Measurements from ENCODE around the gene MARK1.
"Not testable (repeated sequence)": the region's sequence is repeated elsewhere in the genome, so short reads cannot be mapped to it uniquely, and the experiment has no call there.

MARK1 gene

GRCh38 chr1:220528679-220529501 lies 954 bp downstream of the MARK1 start:
- DNase-seq (ENCODE audit: low read depth), result peak; percentile 1

- DNase-seq (ENCODE audit: low read depth), result no peak
Observed at GRCh38 chr1:220529521-220530020, 1.6 kb downstream of the MARK1 start.

GRCh38 chr1:220533504-220534109 lies 5.7 kb downstream of the MARK1 start:
- DNase-seq (ENCODE audit: low read depth), result no peak

- DNase-seq (ENCODE audit: low read depth), result no peak
Observed at GRCh38 chr1:220544901-220545303, 17.0 kb downstream of the MARK1 start.

GRCh38 chr1:220550811-220551399 lies 23.0 kb downstream of the MARK1 start:
- DNase-seq (ENCODE audit: low read depth), result no peak

- DNase-seq (ENCODE audit: low read depth), result no peak
Observed at GRCh38 chr1:220551718-220552117, 23.8 kb downstream of the MARK1 start.

- peak; percentile 19 for DNase-seq (ENCODE audit: low read depth)
Observed at GRCh38 chr1:220552672-220553260, 24.8 kb downstream of the MARK1 start.

- no peak for DNase-seq (ENCODE audit: low read depth)
Observed at GRCh38 chr1:220556641-220557040, 28.7 kb downstream of the MARK1 start.

GRCh38 chr1:220563564-220563963 lies 35.6 kb downstream of the MARK1 start:
- DNase-seq (ENCODE audit: low read depth), result no peak

- no peak for DNase-seq (ENCODE audit: low read depth)
Observed at GRCh38 chr1:220564216-220564615, 36.3 kb downstream of the MARK1 start.

GRCh38 chr1:220565670-220566069 lies 37.7 kb downstream of the MARK1 start:
- DNase-seq (ENCODE audit: low read depth), result no peak

GRCh38 chr1:220566869-220567268 lies 38.9 kb downstream of the MARK1 start:
- DNase-seq (ENCODE audit: low read depth), result no peak

GRCh38 chr1:220572416-220572815 lies 44.5 kb downstream of the MARK1 start:
- no peak for DNase-seq (ENCODE audit: low read depth)

GRCh38 chr1:220573836-220574235 lies 45.9 kb downstream of the MARK1 start:
- no peak for DNase-seq (ENCODE audit: low read depth)

- no peak for DNase-seq (ENCODE audit: low read depth)
Observed at GRCh38 chr1:220575718-220576497, 48.0 kb downstream of the MARK1 start.

GRCh38 chr1:220577926-220578325 lies 50.0 kb downstream of the MARK1 start:
- no peak for DNase-seq (ENCODE audit: low read depth)

- DNase-seq (ENCODE audit: low read depth), result no peak
Observed at GRCh38 chr1:220579317-220579716, 51.4 kb downstream of the MARK1 start.

GRCh38 chr1:220592714-220593113 lies 64.8 kb downstream of the MARK1 start:
- no peak for DNase-seq (ENCODE audit: low read depth)

- DNase-seq (ENCODE audit: low read depth), result peak; percentile 3
Observed at GRCh38 chr1:220594356-220594755, 66.4 kb downstream of the MARK1 start.

- DNase-seq (ENCODE audit: low read depth), result no peak
Observed at GRCh38 chr1:220595179-220595578, 67.2 kb downstream of the MARK1 start.

GRCh38 chr1:220604926-220605325 lies 77.0 kb downstream of the MARK1 start:
- DNase-seq (ENCODE audit: low read depth), result no peak

- DNase-seq (ENCODE audit: low read depth), result not testable (repeated sequence)
Observed at GRCh38 chr1:220605651-220606050, 77.7 kb downstream of the MARK1 start.
